NCI-H146 (cell line): ENCODE results near the gene ZNF513.
A peak's percentile ranks its signal among the peaks of the same experiment; 100 is the strongest.
"Not testable (repeated sequence)": the region's sequence is repeated elsewhere in the genome, so short reads cannot be mapped to it uniquely, and the experiment has no call there.

ENCODE experiments used
- DNase-seq: peaks from one replicate; lab custom pipeline; 2025; lab: John Stamatoyannopoulos, UW

Gene ZNF513

GRCh38 chr2:27356382-27357181, 24.0 kb downstream of the ZNF513 start, which contains the start of gene GTF3C2:
Gene GTF3C2, minus strand, starts transcription at chr2:27356764. Its CDS starts 13,210 bp downstream, at chr2:27343554.
- peak; percentile 99 for DNase-seq

- peak; percentile 75 for DNase-seq
These were observed 24.5 kb downstream of the ZNF513 start for GRCh38 chr2:27356056-27356381.

- DNase-seq: no peak
These were observed 26.0 kb downstream of the ZNF513 start for GRCh38 chr2:27354597-27354927.

- DNase-seq: no peak
These were observed 26.6 kb downstream of the ZNF513 start for GRCh38 chr2:27353762-27354596.

- DNase-seq: not testable (repeated sequence)
These were observed 27.2 kb downstream of the ZNF513 start for GRCh38 chr2:27353386-27353761.

GRCh38 chr2:27351802-27352598, 28.5 kb downstream of the ZNF513 start:
- DNase-seq: no peak

GRCh38 chr2:27350106-27350693, 30.3 kb downstream of the ZNF513 start:
- DNase-seq: no peak

- no peak for DNase-seq
These were observed 32.9 kb downstream of the ZNF513 start for GRCh38 chr2:27347641-27348040.

- DNase-seq: no peak
These were observed 44.4 kb downstream of the ZNF513 start for GRCh38 chr2:27336173-27336572.

GRCh38 chr2:27335311-27335710, 45.2 kb downstream of the ZNF513 start:
- DNase-seq: no peak
